HG03378 (cell line): ENCODE measurements around the gene TCHP.

Experiments
- ATAC-seq: cut with Tn5 transposase; IDR thresholded peaks from one replicate; pipeline ENCODE4 v1.9.1; 2021; ENCODE audit warnings: mild to moderate bottlenecking, moderate library complexity; ENCODE audit not compliant: unreplicated experiment

TCHP gene

DNA sequence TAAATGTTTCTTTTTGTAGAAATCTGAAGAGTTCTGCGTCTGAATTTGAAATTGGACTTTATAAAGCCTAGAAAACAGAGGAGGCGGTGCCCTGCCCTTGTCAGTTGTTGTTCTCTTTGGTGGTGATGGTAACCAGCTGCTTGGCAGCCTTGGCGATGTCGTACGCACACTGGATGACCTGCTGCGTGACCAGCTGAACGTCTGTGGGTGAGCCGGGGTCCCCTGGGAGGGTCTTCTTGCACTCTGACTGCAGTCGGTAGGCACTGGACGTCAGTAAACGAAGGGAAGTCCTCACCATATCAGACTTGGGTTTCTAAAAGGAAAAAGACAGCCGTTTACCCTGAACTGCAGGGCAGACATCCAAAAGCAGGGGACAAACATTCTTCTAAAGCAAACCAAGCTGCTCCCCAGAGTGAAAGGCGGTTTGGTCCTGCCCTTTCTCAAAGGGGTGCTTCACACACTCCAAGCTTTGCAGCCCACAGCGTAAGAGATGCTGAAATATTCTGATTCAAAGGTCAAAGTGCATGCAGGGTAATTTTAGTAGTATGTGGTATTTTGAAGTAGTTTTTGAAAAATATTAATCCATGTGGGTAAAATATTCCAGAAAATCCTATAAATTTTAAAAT is 32.9 kb downstream of the TCHP start:
- no peak for ATAC-seq

DNA sequence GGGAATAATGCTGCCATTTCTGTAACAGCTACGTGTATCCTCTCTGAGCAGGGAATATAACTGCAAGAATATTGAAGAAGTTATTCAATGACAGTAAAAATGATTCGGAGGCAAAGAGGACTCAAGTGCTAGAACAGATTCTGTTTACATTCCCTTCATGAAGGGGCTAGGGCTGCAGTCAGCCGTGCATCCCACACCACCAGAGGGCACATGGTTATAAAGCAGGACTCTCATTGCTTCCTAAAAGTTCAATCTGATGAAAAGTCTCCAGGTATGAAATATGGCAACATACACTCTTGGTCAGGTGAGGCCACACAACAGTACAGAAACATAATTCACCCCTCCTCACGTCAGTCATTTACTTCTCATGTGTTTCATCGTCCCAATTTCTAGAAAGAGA is 34.0 kb downstream of the TCHP start:
- ATAC-seq = no peak

DNA sequence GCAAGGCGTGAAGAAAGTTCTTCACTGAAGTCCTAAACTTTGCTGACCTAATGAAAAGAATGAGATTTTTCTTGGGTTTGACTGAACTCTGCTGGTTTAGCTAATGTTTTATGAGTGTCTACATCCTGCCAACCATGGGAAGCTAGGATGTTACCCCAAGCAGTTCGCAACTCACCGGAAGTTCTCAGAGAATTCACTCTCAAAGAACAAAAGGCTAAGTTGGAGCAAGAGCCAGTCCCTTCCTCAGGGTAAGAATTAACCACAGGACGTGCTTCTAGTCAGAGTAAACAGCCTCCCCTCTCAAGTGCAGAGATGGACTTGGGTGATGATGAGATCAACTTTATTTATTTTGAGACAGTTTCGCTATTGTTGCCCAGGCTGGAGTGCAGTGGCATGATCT is 37.3 kb downstream of the TCHP start:
- no peak for ATAC-seq

DNA sequence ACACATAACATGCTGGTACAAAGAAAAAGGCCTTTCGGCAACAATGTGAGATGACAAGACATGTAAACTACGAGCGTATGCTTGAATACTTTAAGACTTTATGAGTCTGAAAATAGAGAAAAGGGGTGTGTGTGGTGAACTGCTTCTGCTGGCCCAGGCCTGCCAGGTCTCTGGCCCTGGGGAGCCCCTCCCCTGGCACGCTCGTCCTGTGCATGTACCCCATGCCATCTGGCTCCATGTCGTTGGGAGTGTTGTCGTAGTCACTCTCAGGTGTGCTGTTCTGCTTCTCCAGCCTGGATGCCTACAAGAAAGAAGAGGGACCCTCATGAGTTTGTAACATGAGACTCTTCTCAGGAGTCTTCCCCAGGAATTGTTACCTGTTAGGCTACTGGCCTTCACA is 38.9 kb downstream of the TCHP start:
- no peak for ATAC-seq

DNA sequence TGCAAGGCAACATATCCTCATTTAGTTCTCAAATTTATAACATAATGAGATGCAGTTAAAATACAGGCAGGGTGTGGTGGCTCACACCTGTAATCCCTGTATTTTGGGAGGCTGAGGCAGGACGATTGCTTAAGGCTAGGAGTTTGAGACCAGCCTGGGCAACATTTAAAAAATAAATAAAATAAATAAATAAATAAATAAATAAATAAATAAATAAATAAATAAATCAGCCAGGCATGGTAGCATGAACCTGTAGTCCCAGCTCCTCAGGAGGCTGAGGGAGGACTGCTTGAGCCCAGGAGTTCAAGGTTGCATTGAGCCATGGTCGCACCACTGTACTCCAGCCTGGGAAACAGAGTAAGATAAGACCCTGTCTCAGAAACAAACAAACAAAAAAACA is 39.4 kb downstream of the TCHP start:
- ATAC-seq = no peak

DNA sequence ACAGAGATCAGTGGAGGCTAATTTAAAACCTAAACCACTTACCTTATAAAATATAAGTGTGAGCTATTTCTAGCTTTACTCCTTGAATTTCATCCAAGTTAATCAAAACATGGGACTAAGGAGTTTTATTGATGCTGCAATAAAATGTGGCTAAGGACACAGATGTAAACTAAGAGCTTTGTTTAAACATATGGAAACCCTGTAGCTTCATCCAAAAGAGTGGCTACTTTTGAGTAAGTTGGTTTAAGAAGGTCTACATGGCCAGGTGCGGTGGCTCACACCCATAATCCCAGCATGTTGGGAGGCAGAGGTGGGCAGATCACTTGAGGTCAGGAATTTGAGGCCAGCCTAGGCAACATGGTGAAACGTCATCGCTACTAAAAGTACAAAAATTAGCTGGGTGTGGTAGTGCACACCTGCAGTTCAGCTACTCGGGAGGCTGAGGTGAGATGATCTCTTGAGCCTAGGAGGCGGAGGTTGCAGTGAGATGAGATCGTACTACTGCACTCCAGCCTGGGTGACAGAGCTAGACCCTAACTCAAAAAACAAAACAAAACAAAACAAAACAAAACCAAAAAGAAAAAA is 40.4 kb downstream of the TCHP start:
- no peak for ATAC-seq

DNA sequence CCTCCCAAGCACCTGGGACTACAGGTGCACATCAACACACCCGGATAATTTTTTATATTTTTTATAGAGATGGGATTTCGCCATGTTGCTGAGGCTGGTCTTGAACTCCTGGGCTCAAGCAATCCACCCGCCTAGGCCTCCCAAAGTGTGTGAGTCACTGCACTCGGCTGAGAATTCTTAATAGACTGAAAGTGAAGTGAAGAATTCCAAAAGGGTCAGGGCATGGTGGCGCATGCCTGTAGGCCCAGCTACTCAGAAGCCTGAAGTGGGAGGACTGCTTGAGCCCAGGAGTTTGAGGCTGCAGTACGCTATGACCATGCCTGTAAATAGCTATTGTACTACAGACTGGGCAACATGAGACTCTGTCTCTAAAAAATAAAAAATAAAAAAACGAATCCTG is 43.7 kb downstream of the TCHP start:
- no peak for ATAC-seq

DNA sequence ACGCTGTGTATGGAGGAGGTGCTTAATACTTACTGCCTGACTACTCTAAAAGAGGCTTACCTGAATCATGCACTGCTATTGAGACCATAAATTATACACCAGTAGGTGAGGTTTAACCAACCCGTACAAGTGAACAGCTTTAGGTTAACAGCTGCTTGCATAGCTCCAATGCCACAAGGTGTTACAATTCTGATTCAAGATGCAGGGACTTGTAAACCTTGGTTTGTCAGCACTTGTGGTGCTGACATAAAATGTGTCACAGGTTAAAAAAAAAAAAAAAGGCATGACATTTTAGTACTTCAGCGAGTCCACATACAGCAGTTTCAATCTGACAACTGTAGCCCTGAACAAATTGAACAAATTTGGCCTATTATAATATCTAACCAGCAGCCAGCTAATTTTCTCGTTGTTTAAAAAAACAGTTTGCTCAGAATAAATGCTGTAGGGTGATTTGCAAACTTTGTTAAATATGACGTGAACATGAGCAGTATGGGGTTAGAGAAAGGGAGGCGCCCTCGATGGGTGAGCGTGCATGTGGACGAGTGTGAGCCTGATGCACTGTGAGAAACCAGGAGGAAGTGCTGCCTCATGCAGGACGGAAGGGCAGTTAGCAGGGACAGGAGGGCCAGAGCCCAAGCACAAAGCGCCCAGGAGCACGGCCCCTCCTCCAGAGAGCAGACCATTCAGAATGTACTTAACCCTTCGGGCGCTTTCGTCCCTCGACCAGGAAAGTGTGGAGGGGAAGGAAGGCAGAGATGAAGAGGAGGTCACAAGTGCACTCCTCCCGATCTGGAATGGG is 44.7 kb downstream of the TCHP start:
- no peak for ATAC-seq

DNA sequence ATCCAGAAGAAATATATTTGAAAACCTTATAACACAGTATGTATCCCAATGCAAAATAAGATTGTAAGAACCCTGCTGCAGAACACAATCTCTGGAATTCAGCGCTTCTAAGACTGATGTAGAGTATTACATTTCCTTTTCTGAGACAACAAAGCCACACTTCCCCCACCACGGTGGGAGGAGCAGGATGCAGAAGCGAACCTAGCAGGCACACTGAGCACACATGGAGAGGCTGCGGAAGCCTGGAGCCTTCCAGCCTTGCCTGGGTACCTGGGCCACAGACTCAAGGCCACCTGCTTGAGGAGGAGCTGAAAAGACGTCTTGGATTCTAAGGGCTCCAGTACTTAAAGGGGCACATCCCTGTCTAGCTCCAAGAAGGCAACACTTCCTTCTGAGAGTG is 46.4 kb downstream of the TCHP start:
- no peak for ATAC-seq

DNA sequence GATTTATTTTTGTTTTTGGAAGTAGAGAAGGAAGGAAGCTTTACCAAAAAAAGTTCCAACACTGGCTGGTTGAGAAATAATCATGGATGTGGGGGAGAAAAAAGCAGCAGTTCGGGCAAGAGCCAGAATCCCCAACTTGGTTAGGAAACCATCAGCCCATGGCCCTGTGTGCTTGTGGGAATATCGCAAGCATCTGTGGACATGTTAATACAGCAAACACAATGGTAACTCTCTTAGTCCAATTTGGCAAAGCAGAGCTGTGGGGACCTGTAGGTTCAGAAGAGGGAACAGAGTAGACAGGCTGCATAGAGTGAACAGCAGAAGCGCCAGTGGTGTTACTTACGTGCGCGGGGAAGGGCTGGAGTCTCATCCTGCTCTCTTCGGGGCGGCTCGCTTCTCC is 46.8 kb downstream of the TCHP start:
- no peak for ATAC-seq

DNA sequence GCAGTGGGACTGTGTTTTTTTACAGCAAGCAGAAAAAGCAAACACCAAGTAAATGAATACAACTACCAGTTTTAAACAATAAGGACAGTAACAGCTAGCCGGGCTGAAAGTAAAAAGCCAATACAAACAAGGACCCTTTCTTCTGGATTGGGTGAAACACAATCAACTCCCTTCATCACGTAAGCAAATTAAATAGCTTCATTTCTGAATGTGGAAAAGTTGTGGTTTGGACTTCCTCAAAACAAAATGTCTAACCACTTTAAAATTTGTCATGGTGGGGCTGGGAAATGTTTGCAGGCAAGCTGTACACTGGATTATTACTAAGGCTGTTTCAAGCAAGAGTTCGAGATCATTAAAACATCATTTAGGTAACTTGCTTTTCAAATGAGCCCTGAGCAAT is 47.4 kb downstream of the TCHP start:
- ATAC-seq = no peak

DNA sequence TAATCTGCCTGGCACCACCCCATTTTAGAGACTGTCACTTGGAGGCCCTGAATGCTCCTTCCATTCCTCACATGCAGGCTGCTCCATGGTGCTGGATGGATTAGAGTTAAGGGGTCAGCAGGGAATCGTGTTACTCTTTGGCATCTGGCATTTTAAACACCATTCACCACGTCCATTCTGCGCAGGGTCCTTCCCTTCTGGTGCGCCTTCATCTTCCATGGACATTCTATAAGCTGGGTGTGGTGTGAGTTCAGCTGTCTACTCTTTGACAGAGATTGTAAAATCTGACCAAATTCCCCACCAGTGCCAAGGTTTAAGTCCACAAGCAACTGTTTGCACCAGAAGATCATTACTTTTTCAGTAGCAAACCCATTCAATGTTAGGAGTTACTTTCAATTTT is 48.3 kb downstream of the TCHP start:
- no peak for ATAC-seq

DNA sequence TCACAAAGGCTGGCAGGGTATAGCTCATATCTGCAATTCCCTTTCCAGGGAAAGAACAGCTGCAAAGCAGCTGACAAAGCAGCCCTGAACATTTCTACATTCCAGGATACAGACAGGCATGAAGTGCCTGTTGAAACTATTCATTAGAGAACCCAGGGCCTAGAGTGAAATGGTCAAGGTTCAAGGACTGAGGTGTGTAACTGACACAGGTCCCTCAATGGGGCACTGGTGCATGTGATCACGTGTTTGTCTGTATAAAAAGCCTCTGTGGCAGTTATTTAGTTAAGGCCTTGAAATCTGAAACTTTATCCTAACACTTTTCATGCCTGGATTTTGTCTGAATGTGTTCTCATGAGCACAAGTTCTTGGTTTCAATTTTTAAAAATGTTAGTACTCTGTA is 49.0 kb downstream of the TCHP start:
- no peak for ATAC-seq

DNA sequence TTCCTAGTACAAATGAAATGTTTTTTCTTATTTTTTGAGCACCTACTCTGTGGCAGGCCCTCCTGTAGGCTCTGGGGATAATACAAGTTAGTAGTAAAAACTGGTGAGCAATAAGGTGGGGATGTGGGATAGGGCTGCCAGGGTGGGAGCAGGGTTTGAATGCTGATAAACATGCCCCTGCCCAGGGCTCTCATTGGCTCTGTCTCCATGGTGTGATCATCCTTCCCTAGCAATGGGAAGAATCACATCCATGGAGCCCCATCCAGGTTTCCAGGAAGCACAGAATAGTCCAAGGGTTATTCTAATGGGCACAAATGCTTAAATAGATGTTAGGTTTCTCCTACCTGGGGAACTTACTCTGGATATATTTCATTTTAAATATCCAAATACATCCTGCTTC is 50.6 kb downstream of the TCHP start:
- no peak for ATAC-seq

DNA sequence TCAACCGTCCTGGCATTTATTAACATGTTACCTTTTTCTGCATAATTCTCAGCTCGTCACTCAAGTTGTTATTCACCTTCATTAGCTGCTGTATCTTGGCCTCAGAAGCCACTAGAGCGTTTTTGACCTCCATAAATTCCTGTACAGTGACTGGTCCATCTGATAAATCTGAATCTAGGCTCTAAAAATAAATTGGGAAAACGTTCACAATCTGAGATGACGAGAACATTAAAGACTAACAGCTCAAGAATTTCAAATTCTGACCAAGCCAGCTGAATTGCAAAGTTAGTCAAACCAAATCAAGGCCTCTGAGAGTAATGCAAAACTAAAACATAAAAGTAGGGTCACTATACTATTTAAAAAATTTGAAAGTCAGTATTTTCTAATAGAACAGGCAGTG is 51.1 kb downstream of the TCHP start:
- ATAC-seq = no peak

DNA sequence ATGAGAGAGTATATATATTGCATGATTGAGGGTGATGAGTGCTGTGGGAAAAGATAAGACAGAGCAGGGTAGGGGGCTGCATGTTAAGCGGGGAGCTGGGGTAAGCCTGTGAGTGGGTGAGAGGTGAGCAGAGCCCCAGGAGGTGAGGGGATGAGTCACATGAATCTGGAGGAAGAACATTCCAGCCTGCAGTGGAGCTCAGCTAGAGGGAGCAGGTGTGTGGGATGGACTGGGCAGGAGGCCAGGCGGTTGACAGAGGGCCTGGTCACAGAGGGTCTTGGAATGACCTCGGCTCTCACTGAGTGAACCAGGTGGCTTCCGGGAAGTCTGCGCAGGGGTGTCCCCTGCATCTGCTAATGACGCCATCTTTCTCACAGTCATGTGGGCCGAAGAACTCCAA is 51.7 kb downstream of the TCHP start:
- ATAC-seq = no peak

DNA sequence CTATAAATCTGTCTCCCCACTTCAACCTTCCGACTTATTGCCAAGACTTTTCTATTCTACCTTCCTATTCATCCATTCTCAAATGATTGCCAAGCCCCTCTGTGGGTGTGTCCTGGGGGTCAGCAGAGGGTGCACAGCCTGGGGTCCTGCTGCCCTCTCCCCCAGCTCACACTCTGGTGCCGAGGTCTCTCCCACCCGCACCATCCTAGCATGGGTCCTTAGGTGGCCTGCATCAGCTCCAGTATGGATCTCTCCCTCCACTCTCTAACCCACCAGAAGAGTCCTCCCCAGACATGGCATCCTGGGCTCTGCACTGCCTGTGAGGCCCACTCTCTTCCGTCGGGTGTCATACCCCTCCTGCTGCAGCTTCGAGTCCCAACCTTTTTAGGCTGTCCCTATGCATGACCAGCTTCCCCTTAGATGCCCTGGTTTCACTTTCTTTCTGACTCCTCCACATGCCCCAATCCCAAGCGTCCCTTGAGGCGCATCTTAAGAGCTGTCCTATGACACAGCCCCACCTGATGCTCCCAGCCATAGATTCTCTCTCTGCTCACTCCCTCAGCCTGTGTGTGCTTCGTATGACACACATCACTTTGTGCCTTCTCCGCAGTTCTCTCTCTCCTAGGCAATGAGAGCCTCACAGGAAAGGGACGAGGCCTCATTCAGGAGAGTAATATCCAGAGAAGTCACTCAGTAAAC is 52.2 kb downstream of the TCHP start:
- ATAC-seq = no peak

DNA sequence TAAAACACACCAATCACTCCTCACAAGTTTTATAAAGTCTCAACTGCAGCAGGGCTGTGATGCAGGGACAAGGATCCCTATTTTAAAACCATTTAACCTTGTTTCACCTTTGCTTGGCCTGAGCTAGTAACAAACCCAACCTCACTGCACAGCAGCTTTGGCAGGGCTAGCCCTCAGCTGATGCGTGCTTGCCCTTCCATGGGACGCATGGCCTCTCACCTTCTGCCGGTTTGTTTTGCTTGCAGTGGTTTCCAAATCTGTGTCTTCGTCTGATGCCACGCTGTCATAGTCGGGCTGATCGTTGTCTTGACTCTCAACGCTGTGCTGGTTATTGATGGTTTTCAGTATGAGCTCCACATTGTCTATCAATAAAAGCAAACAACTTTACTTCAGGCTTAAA is 52.8 kb downstream of the TCHP start:
- ATAC-seq = no peak

DNA sequence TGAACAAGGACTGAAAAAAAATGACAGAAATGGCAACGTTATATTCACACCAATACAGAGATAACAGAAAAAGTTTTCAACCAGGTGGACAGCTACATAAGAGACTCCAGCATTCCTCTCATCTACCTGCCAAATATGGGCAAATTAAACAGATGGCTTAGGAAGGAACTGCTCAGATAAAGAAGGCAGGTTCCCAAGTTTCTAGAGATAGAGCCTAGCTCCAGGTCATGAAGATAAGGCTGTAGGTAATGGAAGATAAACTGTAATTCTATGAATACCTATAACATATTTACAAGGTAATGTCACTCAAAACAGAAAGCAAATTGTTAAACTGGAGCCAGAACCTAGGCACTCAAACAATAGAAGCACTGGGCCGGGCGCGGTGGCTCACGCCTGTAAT is 53.6 kb downstream of the TCHP start:
- no peak for ATAC-seq

DNA sequence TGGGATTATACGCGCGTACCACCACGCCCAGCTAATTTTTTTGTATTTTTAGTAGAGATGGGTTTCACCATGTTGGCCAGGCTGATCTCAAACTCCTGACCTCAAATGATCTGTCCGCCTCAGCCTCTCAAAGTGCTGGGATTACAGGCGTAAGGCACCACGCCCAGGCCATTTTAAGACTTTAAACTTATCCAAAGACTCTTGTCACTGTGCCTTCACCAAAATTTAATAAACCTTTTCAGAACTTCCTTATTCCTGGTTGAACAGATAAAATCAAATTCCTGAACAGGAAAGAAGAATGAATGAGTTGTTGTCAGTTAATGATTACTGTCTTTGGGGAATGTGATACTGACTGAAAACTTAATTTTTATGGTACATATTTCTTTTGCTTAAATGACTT is 58.3 kb downstream of the TCHP start:
- no peak for ATAC-seq

DNA sequence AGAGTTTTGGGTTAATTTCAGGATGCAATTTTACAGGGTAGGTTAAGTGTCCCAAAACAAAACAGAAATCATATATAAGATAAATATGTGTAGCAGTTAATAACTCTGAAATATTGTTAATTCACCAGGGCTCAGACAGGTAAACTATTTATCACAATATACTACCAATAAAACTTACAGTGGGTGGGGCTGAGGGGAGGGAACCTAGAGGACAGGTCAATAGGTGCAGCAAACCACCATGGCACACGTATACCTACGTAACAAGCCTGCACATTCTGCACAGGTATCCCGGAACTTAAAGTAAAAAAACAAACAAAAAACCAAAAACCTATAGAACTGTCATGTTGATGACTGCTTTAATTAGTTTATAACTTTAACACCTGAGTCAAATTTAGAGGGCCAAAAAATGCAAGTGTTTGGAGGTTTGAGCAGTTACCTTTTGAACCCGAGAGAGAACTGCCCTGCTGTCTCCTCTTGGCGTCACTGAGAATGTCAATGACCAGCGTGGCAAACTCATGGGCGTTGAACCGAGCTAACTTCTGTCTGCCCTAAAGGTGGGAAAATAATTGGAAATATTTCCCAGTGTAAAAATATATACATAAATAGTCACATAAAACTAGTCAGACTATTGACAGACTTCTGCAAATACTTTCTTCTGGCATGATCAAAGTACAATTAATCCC is 59.5 kb downstream of the TCHP start:
- ATAC-seq = no peak
